NCI-H1105 (cell line): ENCODE data around the gene COL23A1.

ENCODE experiments used
- DNase-seq: peaks from one replicate; lab custom pipeline; 2025; lab: John Stamatoyannopoulos, UW

COL23A1 gene

DNA sequence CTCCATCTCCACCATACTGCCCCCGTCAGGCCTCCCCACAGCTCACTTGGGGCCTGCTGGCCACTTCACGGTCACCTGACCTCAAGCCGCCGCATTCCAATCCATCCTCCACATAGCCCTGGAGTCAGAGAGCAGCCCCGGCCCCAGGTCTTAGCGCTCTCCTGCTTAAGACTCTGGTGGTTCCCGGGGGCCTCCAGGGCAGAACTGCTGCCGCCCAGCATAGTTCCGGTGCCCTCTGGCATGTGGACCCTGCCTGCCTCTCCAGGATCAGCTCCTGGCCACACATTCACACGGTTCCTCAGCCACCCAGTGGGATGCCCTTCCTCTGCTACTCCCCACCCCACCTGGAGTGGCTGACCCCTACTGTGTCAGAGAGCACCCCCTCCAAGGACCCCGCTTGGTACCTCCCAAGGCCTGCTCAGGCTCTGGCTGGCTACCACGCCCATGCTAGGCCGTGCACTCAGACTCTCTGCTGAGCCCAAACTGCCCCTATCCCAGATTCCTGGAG, 366.3 kb downstream of the COL23A1 start:
- no peak for DNase-seq

DNA sequence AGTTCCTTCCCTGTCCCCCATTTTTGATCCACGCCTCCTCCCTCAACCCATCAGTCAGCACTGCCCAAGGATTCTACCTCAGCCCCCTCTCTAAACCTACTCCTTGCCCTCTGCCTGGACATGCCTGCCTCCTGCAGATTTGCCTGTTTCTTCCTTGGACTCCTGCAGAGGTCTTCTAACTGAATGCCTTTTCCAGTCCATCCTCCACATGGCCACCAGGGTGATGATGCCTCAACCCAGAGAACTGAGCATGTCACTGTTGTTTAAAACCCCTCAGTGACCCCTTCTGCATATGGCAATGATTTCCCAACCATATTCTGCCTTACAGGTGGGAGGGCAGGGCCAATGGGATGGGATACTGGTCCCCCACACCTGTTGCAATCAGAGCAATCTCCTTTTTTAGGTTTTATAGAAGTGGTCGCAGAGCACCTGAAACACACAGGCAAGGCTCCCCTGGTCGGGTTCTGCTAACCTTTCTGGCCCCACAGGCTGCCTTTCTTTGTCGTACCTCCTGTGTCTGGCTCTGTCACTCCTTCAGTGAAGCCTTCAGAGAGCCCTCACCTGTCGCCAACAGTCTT, 366.9 kb downstream of the COL23A1 start:
- no peak for DNase-seq

DNA sequence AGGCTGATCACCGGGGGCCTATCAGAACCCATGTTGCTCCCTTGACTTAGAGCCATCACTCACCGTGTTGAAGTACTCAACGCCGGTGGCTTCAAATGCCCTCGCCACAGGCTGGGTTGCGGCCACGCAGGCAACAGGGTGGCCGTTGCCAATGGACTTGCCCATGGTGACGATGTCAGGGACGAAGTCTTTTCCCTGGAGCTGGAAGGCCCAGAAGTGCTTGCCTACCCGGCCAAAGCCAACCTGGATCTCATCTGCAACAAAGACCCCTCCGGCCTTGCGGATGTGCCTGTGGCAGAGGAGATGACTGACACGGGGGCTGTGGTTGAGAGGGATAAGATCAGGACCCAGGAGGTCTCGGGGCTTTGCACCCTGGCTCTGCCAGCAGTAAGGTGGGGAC, 367.9 kb downstream of the COL23A1 start:
- DNase-seq = no peak

DNA sequence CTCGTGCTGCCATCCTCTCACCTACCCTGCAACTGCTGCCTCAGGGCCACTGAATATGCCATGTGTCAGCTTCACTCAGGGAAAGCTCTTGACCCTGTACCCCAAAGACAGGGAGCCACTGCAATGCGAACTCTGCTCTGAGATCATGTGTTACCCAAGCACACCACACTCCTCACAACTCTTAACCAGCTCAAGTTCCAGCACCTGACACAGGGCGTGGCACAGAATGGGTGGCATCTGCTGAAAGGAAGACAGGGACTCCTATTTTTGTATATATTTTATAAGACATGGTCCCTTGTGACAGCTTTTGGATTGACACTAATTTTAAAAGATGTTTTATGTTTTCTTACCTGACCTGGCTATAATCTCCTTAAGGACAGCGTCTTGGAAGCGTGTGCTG, 368.3 kb downstream of the COL23A1 start:
- no peak for DNase-seq

DNA sequence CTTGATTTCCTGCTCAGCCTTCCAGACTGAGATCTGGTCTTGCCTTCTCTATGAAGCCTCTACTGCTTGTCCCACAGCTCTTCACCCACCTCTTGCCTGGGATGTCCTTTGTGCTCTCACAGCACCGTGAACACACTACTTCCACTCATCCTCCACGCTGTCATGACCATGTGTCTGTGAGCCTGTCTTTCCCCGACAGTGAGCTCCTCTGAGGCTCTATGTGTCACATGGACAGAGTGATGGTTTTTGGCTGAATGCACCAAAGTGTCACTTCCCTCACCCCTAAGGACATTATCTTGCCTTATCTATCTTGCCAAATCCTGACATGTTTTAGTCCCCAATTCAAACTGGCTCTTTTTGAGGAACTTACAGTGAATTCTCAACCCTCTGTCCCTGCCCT, 368.9 kb downstream of the COL23A1 start:
- no peak for DNase-seq

DNA sequence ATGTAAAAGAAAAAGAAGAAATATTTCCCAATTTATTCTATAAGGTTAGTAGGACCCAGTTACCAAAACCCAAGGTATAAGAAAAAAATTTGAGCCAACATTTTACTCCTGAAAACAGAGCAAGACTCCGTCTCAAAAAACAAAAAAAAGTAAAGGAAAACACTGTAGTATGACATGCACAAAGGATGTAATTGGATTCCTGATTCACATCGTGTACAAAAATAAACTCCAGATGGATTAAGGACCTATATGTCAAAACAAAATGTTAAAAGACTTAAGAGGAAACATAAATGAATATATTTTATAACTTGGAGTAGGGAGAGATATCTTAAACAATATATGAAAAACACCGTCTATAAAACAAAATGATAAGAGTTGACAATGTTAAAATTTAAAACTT, 371.4 kb downstream of the COL23A1 start:
- no peak for DNase-seq

DNA sequence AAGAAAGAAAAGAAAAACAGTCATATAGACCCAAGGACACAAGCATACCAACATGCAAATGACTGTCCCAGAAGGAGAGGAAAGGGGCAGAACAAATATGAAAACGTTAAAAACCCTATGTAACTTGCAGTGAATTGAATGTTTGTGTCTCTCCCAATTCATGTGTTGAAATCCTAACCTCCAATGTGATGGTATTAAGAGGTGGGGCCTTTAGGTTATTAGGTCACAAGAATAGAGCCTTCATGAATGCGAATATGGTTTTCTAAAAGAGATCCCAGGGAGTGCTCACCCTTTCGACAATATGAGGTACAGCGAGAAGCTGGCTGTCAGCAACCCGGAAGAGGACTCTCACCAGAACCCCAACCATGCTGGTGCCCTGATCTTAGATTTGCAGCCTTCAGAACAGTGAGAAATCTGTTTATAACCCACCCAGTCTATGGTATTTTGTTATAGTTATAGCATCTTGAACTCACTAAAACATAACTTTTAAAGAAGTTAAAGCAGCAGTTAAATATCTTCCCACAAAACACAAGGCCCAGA, 371.9 kb downstream of the COL23A1 start:
- DNase-seq = no peak

DNA sequence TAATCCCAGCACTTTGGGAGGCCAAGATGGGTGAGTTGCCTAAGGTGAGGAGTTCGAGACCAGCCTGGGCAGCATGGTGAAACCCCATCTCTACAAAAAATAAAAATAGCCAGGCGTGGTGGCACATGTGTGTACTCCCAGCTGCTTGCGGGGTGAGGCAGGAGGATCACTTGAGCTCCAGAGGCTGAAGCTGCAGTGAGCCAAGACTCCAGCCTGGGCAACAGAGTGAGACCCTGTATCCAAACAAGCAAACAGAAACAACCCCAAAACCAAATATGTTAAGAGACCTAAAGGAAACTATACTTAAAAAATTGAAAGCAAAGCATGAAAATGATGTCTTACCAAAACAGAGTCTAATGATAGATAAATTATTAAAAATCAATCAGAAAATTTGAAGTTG, 373.4 kb downstream of the COL23A1 start:
- DNase-seq = no peak

DNA sequence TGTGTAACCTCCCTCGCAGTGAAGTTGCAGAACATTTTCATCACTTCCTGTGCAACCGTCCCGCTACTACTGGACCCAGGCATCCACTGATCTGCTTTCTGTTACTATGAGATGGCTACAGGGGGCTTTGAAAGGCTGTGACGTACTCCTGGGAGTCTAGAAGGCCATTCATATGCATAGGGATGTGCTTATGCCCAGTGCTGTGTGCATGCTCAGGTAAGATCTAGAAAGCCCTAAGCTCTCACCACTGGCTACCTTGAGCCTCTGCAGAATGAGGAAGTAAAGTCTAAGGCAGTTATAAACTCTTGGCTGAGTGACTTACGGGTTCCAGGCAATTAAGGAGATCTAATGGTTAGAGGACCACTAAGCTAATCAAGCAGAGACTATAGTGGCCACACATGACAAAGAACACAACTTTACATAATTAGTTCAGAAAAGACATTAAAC, 374.1 kb downstream of the COL23A1 start:
- no peak for DNase-seq

DNA sequence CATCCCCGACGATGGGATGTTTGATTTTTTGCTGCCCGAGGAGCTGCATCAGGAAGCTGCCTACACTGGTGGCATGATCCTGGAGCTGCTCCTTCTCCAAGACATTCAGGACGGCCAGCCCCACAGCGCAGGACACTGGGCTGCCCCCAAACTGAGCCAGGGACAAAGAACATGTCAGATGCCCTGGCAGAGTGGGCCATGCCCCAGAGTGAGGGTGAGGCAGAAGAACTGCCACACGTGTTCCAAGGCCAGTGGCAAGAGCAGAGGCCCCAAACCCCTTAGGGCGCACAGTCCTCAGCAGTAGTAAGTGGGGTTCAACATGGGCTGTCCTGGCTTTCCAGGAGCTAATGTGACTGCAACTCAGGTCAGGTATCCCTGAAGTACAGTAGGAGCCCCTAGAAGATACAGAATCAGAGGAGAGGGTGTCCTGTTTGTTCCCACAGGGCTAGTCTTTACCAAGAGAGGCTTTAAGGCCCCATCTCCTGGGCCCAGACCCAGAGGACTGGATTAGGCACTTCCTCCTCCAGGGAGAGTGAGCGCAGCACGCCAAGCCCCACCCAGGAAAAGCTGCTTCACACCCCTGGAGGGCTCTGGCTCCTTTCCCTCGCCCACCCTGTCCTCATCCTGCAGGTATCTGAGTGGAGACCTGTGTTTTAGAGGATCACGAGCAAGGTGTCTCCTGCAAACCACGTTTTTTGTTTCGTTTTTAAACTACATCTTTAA, 374.8 kb downstream of the COL23A1 start:
- no peak for DNase-seq

DNA sequence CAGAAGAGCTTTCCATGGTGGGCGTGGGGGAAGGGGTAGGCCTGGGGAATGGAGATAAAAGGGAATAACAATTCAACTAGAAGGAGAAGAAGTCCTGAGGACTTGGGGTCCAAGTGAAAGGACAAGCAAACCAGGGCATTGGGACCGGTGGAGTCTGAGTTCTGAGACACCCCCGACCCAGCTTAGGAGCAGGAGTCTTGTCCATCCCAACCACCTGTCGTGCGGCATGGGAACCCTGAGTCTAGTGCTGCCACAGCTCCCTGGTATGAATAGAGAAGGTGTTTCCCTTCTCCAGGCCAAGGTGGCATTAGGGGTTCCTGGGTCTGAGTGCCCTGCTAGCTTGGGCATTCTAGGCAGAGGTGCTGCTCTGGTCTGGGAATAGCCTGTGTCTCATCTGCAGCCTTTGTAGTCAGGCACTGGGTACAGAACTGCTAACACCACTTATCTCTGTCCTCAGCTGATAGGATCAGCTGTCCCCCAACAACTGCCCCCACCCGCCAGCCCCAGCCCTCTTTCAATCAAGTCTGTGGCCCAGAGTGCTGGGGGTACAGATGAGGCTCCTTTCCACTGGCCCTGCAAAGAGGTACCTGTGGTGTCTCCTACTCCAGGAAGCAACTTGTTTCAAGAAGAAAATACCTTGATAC, 375.9 kb downstream of the COL23A1 start:
- no peak for DNase-seq

DNA sequence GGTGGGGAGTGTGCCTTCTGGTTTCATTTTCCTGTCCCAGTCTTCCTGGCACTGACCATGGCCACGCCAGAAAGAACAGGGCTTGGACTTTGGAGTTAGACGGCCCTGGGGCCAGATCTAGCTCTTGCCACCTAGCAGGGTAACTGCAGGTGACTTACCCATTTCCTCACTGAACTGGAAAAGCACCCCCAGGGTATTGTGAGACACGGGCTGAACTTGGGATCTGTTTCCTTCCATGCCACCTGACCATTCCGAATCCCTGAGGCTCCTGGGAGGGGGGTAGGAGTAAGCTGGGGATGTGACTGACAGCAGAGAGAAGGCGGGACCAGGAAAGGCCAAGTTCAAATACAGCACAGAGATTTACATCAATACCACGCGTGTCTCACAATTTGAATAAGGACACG, 376.4 kb downstream of the COL23A1 start:
- no peak for DNase-seq

DNA sequence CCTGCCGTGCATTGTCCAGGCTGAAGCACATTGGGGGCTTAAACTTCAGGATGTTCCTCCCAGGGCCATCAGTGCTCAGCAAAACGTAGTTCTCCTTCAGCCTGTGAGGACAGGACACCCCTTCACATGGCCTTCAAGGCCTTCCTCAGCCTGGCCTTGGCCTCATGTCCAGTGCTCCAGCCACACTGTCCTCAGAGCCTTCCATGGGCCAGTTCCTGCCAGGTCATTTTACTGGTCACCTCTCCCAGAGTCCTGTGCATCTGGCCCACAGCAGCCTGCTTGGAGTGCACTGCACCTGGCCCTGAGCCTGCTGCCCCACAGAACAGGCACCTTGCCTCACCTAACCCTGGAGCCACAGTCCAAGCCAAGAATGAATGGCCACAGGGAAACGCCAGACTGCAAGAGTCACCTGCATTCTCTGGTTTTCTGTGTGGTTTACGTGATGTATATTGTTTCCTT, 377.2 kb downstream of the COL23A1 start:
- no peak for DNase-seq

DNA sequence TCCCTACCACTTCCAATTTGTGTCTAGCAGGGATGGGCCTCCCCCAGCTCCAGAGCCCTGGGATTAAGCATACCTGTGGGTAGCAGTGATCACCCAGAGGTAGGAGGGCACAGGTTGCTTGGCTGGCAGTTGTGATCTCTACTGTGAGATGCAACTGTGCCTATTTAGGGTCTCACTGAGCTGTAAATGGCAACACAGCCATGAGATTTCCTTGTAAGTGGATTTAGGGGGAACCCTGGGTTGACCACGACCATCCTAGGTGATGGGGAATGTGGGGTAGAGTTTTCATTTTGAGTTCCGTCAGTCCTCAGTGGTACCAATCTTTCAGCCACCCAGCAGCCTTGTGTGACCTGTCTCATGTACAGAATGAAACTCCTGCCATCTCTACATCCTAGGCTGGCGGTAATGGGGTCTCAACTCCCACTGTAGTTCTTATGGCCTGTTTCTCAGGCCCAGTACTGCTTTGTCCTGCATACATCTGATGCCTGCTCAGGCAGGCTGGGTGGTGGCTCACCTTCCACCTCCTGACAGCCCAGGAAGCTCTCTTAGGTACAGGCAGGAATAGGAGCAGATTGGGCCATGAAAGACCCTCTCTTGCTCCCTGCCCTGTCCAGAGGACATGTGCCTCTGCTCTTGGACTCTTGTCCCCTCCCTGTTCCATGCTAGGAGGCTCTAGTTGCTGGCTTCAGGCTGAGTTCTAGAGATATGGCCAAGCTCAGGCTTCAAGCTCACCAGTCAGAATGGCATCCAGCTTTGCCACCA, 377.8 kb downstream of the COL23A1 start:
- no peak for DNase-seq

DNA sequence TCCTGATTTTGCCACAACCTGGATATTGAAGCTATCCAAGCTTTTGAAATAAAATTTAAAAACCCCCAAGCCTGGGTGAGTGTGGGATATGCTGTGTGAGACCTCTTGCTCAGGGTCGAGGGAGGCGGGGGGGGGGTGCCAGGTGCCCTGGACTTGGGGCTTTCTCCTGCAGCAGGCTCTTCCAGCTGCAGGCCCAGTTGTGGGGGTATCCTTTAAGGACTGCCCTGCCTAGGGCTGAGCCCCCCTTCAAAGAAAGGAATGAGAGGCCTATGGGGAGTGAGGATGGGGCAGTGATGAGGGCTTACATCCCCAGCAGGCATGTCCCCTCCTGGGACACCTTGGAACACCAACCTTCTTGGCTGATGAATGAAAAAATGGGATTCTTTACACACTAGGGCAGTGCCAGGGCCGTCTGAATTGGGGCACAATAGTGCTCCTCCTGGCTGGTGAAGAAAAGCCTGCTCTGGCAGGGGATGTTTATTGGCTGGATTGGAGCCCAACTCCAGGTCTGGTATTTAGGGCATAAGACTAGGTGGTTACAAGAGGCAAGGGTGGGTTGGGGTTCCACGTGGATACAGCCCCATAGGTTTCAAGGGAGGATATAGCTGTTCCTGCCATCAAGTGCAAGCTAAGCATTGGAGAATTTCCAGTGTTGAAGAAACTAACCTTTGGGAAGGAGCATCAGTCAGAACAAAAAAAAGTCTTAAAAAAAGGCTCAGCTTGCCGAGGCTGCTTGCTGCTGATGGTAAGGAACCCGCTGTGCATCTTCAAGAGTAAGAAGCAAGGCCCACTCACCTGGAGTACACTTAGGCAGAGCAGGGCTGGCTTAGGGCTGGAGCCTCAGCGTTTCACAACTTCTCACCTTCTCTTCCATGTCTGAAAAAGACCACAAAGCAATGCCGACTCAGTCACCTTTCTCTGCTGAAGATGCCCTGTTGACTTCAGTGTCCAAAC, 378.8 kb downstream of the COL23A1 start:
- DNase-seq = no peak

DNA sequence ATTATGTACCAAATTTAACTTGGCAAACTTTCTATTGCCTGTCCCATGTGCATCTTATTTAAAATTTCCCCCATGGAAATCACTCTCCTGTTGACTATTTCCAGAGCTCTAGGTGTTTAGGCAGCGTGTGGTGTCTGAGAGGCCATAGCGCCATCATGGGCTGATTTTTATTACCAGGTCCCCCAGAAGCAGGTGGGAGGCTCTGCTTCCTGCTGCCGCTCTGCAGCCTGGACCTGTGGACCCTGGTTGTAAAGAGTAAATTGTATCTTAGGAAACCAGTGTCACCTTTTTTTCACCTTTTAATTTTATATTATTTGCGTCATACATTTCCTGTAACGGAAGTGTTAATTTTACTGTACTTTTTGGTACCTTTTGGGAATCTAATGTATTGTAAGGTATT, 379.5 kb downstream of the COL23A1 start:
- no peak for DNase-seq

DNA sequence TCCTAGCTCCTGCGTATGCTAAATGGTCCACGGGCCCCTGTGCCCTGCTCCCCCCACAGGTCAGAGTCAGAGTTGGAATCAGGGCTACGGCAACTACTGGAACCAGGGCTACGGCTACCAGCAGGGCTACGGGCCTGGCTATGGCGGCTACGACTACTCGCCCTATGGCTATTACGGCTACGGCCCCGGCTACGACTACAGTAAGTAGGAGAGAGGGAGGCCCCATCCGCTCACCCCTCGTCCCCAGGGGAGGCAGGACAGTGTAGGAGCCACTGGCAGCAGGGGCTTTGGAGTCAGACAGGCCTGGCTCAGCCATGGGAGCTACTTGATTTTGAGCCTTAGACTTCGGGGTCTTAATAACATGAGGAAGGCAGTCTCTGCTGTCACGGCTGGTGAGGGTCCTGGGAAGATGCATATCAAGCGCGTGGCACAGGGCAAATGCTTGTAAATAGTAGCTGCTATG, 380.1 kb downstream of the COL23A1 start:
- no peak for DNase-seq

DNA sequence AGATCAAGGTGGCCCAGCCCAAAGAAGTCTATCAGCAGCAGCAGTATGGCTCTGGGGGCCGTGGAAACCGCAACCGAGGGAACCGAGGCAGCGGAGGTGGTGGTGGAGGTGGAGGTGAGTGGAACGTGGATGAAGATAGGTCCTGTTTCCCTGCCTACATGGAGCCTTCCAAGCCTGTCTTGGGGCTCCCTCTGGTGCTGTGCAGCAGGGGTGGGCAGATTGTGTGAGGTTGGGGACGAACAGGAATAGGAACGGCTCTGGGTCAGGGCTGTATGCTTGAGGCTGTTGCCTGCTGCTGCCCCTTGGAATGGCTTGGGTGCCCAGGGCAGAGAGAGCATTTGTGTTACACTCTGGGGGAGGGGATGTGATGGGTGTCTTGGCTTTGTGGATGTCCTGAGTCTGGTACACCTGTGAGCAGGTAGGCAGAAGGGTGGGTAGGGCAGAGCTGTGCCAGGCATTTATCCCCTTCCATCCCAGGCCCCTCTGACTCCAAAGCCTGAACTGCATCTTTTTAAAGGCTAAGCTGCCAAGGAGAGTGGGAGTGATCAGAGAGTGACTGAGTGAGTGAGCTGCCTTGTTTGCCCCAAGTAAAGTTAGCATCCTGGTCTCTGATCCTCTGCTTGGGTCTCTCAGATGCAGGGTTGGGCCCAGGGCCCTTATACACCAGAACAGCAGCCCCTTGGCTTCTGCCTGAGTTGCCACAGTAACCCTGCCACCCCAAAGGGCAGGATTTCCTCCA, 380.7 kb downstream of the COL23A1 start:
- no peak for DNase-seq

DNA sequence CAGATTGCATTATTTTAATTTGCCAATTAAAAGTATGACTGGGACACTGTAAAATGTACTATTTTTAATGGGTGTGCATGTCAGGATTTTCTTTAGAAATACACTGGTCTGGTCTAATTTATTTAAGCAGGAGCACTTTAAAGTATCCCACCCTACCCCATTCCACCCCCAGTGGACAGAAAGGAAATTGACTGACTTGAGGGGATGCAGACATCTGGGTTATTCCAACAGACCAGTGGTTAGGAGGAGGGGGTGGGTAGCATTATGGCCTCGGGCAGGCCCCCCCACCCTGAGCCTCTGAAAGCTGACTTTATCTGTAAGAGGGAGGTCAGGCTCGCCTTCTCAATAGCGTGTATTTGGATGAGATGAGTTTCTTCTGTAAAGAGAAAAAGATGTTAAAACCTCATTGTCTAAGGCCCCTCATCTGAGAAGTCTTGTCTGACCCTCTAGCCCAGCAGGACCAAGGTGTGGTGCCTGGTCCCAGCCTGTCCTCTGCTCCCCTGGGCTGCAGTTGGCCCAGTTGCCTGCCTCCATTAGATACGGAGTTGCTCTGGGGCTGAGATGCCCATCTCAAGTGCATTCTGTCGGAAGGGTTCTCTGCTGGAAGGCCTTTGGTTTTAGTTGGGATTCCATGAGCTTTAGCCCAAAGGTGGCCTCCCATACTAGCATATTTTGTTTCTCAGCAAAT, 381.5 kb downstream of the COL23A1 start:
- no peak for DNase-seq

DNA sequence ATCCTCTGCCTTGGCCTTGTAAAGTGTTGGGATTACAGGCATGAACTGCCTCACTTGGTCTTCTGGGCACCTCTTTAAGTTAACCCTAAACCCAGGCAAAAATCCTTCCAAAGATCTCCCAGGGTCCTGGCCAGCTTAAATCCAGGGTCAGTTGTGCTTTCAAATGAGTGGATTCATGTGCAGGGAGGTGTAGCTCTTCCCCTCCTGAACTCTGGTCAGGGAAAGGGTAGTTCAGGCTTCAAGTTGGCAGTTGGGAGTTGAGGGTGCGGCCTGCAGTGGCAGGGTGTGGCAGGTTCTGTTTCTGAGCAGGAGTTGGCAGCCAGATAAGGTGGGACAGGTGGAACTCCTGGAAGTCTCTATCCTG, 382.3 kb downstream of the COL23A1 start:
- no peak for DNase-seq
